ENCODE results near the gene WT1.

DNA sequence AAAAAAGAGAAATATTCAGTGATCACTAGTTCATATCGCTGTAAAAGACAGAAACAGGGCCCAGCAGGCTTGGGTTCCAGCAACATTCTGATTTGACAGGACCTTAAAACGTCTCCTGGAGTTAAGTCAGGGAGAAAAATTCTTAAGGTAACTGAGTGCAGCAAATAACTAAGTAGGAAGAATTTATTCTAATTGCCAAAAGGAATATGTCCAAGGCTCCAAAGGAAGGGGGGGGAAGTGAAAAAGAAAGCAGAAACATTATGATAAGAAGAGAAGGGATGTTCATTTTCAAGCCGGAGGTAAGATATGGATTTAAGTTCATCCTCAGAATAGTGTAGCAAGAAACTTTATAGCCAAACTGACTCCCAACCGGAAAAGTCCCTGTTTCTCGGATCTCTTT is 90.4 kb downstream of the WT1 start:
- TF ChIP-seq, protein P1, sequence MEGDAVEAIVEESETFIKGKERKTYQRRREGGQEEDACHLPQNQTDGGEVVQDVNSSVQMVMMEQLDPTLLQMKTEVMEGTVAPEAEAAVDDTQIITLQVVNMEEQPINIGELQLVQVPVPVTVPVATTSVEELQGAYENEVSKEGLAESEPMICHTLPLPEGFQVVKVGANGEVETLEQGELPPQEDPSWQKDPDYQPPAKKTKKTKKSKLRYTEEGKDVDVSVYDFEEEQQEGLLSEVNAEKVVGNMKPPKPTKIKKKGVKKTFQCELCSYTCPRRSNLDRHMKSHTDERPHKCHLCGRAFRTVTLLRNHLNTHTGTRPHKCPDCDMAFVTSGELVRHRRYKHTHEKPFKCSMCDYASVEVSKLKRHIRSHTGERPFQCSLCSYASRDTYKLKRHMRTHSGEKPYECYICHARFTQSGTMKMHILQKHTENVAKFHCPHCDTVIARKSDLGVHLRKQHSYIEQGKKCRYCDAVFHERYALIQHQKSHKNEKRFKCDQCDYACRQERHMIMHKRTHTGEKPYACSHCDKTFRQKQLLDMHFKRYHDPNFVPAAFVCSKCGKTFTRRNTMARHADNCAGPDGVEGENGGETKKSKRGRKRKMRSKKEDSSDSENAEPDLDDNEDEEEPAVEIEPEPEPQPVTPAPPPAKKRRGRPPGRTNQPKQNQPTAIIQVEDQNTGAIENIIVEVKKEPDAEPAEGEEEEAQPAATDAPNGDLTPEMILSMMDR (IDR thresholded peaks at IDR 0.05): no peak
- no peak for TF ChIP-seq POLR2A (IDR thresholded peaks at IDR 0.05)
